ENCODE results near the gene GPR18.

GRCh38 chr13:99218126-99218525 lies 40.1 kb downstream of the GPR18 start:
- TF ChIP-seq CTCF (conservative IDR thresholded peaks at IDR 0.05), result no peak
- no peak for TF ChIP-seq ZFX (IDR thresholded peaks at IDR 0.05)
